Spleen (tissue), 11 donors: ENCODE results near the gene TRMT1. TPM values are rescaled to one million over a fixed set of nuclear protein-coding genes. Genes with fewer than 3 reads are reported as not detected.
A peak's percentile ranks its signal among the peaks of the same experiment; 100 is the strongest.

ENCODE experiments used
- DNase-seq: peaks from one replicate; pipeline ENCODE4 v3.0.0-alpha.2; 2020
- H3K27ac ChIP-seq, 8 donors: fragments of 200-600 bp; sonication (generic) in 7 of 8; 1 replicate in 4 of 8; 2 replicates in 4 of 8; pipeline versions ENCODE4 v1.5.0 to v1.8.0; 2016 to 2021; ENCODE audit warnings: inconsistent platforms in 4 of 8, mild to moderate bottlenecking in 4 of 8, moderate library complexity in 1 of 8
- H3K27me3 ChIP-seq, 7 donors: fragments of 200-600 bp; sonication (generic) in 6 of 7; replicated peaks in 1 of 7; 1 replicate in 4 of 7; 2 replicates in 3 of 7; pipeline versions ENCODE4 v1.5.0 to v1.8.0; 2016 to 2021; ENCODE audit warnings: inconsistent platforms in 3 of 7, mild to moderate bottlenecking in 1 of 7
- H3K36me3 ChIP-seq, 6 donors: fragments of 200-600 bp; sonication (generic) in 5 of 6; 1 replicate in 4 of 6; 2 replicates in 2 of 6; pipeline versions ENCODE4 v1.5.0 to v1.8.0; 2016 to 2021; ENCODE audit warnings: inconsistent platforms in 2 of 6
- H3K4me1 ChIP-seq, 6 donors: fragments of 200-600 bp; sonication (generic) in 5 of 6; 1 replicate in 3 of 6; 2 replicates in 3 of 6; pipeline versions ENCODE4 v1.5.0 to v1.8.0; 2016 to 2021; ENCODE audit warnings: inconsistent platforms in 3 of 6
- H3K4me3 ChIP-seq, 8 donors: fragments of 200-600 bp; sonication (generic) in 7 of 8; 1 replicate in 4 of 8; 2 replicates in 4 of 8; pipeline versions ENCODE4 v1.5.0 to v1.8.0; 2016 to 2021; ENCODE audit warnings: inconsistent platforms in 4 of 8, mild to moderate bottlenecking in 4 of 8, moderate library complexity in 2 of 8
- H3K9me3 ChIP-seq, 8 donors: fragments of 200-600 bp; sonication (generic) in 7 of 8; 1 replicate in 4 of 8; 2 replicates in 4 of 8; pipeline versions ENCODE4 v1.5.0 to v1.8.0; 2016 to 2021; ENCODE audit warnings: inconsistent platforms in 4 of 8
- CTCF ChIP-seq, 11 experiments: fragments of 200-600 bp in 7 of 11; fragments of 450-650 bp in 4 of 11; sonication (generic) in 4 of 11; IDR thresholded peaks in 8 of 11; conservative IDR thresholded peaks in 3 of 11; 1 replicate in 7 of 11; 2 replicates in 4 of 11; pipeline versions ENCODE4 v1.4.0 to v1.8.0; 2016 to 2021; ENCODE audit warnings: antibody characterized with exemption in 11 of 11, inconsistent platforms in 4 of 11, mild to moderate bottlenecking in 1 of 11
- POLR2A ChIP-seq, 3 donors: fragments of 450-650 bp; IDR thresholded peaks; one replicate each; pipeline ENCODE4 v1.5.1; 2017; ENCODE audit warnings: antibody characterized with exemption in 3 of 3, mild to moderate bottlenecking in 1 of 3
- POLR2AphosphoS5 ChIP-seq, 3 donors: sonication (generic); formaldehyde crosslinking; IDR thresholded peaks; one replicate each; pipeline ENCODE4 v1.5.1; 2017; ENCODE audit warnings: antibody characterized with exemption in 3 of 3
- WGBS, 5 donors: extraction: QIAGEN DNeasy Blood & Tissue Kit in 3 of 5; methylation state at CpG; one replicate each; pipeline versions ENCODE4 v1.1.5 to v1.1.7; 2013 to 2018; 5-methylcytosine and 5-hydroxymethylcytosine counted together
- intact Hi-C: fragments of 100-400 bp; cut with DNase I; formaldehyde crosslinking; loops from one replicate; pipeline ENCODE4 v1.15.0; 2023; ENCODE audit warnings: low total_unique reads
- polyA plus RNA-seq, 3 donors: library from polyadenylated mRNA; stranded (reverse); fragments of 200-250 nt; gene quantifications; one replicate each; pipeline ENCODE4 v1.2.1, GENCODE V29; 2013
- total RNA-seq, 7 donors: library from RNA; depleted of rRNA in 3 of 7; stranded (reverse); fragments of >200 nt in 3 of 7; fragmentation: NEBNext Ultra II Directional in 4 of 7; extraction: Animal tissue kit (Norgen Biotek cat#: 25700) in 4 of 7; gene quantifications; one replicate each; pipeline versions ENCODE4 v1.1.0 to v1.2.1, GENCODE V29; 2016 to 2021
- donor health status: healthy with polysubstance abuse.
- donor health status: DM: no; HTN: no; CAD: no; lungs with moderate emphysema.
- donor health status: DM: no; HTN: no; CAD: no.
- donor health status: Bipolar disorder and iron deficiency.
- donor health status: healthy.
- donor health status: DM: no; HTN: no; CAD: no.
- donor health status: DM: yes; HTN: yes; CAD: no.

The TRMT1 gene
- total and polyA plus RNA-seq, 10 donors: 27.7 to 109 (median 47.3) TPM

- Histone ChIP-seq H3K27me3 (no peaks in the 10 kb centered on the region), H3K36me3 (peaks cover 0 to 39% (median 2%) of the 10 kb centered on the region in 6 donors), H3K4me3 (no peak overlapping the region), H3K9me3 (no peaks in the 10 kb centered on the region), H3K27ac (no peak overlapping the region), H3K4me1 (peaks cover 11 to 54% (median 38%) of the 10 kb centered on the region in 6 donors)
- intact Hi-C loops: no loop called here
- WGBS, 5 donors: 69 to 89% (median 80%) methylated on average over 13 of the region's 13 CpGs
- DNase-seq: no peak
- TF ChIP-seq CTCF (IDR thresholded peaks at IDR 0.05 in 8 of 11, conservative IDR thresholded peaks at IDR 0.05 in 3 of 11) (no peak), POLR2AphosphoS5 (IDR thresholded peaks at IDR 0.05) (no peak), POLR2A (IDR thresholded peaks at IDR 0.05) (no peak)
Observed at GRCh38 chr19:13122275-13122878, 5.8 kb upstream of the TRMT1 start.

- Histone ChIP-seq H3K36me3 (peaks cover 0 to 37% (median 2%) of the 10 kb centered on the region in 6 donors), H3K27ac (no peak overlapping the region), H3K9me3 (no peaks in the 10 kb centered on the region), H3K27me3 (no peaks in the 10 kb centered on the region), H3K4me3 (no peak overlapping the region), H3K4me1 (peaks cover 11 to 61% (median 45%) of the 10 kb centered on the region in 6 donors)
- no peak for DNase-seq
- TF ChIP-seq POLR2AphosphoS5 (IDR thresholded peaks at IDR 0.05) (no peak), CTCF (IDR thresholded peaks at IDR 0.05 in 8 of 11, conservative IDR thresholded peaks at IDR 0.05 in 3 of 11) (no peak), POLR2A (IDR thresholded peaks at IDR 0.05) (no peak)
- intact Hi-C loops: no loop called here
- whole genome bisulfite sequencing, 5 donors: 76 to 90% (median 77%) methylated on average over 17 to 18 of the region's 18 CpGs
Observed at GRCh38 chr19:13121551-13122274, 5.2 kb upstream of the TRMT1 start.

GRCh38 chr19:13120817-13121216 is 4.3 kb upstream of the TRMT1 start:
- intact Hi-C loops: no loop called here
- WGBS, 5 donors: 66 to 89% (median 84%) methylated on average over 9 to 10 of the region's 10 CpGs
- Histone ChIP-seq H3K36me3 (peaks cover 0 to 28% (median 2%) of the 10 kb centered on the region in 6 donors), H3K27me3 (no peaks in the 10 kb centered on the region), H3K4me3 (no peak overlapping the region), H3K27ac (peak overlapping the region in 1 of 8 donors; percentile 4), H3K9me3 (no peaks in the 10 kb centered on the region), H3K4me1 (peaks cover 14 to 68% (median 51%) of the 10 kb centered on the region in 6 donors)
- no peak for DNase-seq
- TF ChIP-seq CTCF (IDR thresholded peaks at IDR 0.05 in 8 of 11, conservative IDR thresholded peaks at IDR 0.05 in 3 of 11): no peak
- no peak for TF ChIP-seq POLR2AphosphoS5 (IDR thresholded peaks at IDR 0.05)

- intact Hi-C loops: no loop called here
- Histone ChIP-seq H3K27ac (peak overlapping the region in 1 of 8 donors; percentile 86), H3K27me3 (no peaks in the 10 kb centered on the region), H3K4me3 (peak overlapping the region in 2 of 8 donors; percentile 81 to 100), H3K9me3 (no peaks in the 10 kb centered on the region), H3K4me1 (peaks cover 22 to 76% (median 58%) of the 10 kb centered on the region in 6 donors), H3K36me3 (peaks cover 0 to 29% (median 2%) of the 10 kb centered on the region in 6 donors)
- no peak for TF ChIP-seq POLR2A (IDR thresholded peaks at IDR 0.05)
- TF ChIP-seq CTCF (IDR thresholded peaks at IDR 0.05 in 8 of 11, conservative IDR thresholded peaks at IDR 0.05 in 3 of 11): no peak
- no peak for TF ChIP-seq POLR2AphosphoS5 (IDR thresholded peaks at IDR 0.05)
- no peak for DNase-seq
- WGBS, 5 donors: 74 to 86% (median 80%) methylated on average over 9 of the region's 9 CpGs
Observed at GRCh38 chr19:13120031-13120430, 3.5 kb upstream of the TRMT1 start.
